Left lung (tissue), 10 donors: Measurements from ENCODE around the gene DSCAML1. TPM values are rescaled to one million over a fixed set of nuclear protein-coding genes. Genes with fewer than 3 reads are reported as not detected.

Experiments
- ATAC-seq: fragments of 200-7000 bp; cut with Tn5 transposase; one replicate; pipeline ENCODE4 v1.9.1; 2020; ENCODE audit warnings: moderate library complexity
- DNase-seq, 4 donors: peaks; one replicate each; pipeline ENCODE4 v3.0.0-alpha.2; 2013 to 2020
- H3K27ac ChIP-seq, 2 donors: fragments of 200-600 bp; sonication (generic) in 1 of 2; one replicate each; pipeline versions ENCODE4 v1.5.0 to v1.8.0; 2020 to 2021
- H3K27me3 ChIP-seq, 2 donors: fragments of 200-600 bp; sonication (generic) in 1 of 2; one replicate each; pipeline versions ENCODE4 v1.5.0 to v1.8.0; 2020 to 2021
- H3K36me3 ChIP-seq, 2 donors: fragments of 200-600 bp; sonication (generic) in 1 of 2; one replicate each; pipeline versions ENCODE4 v1.5.0 to v1.8.0; 2020 to 2021
- H3K4me1 ChIP-seq, 2 donors: fragments of 200-600 bp; one replicate each; pipeline ENCODE4 v1.8.0; 2021
- H3K4me3 ChIP-seq, 2 donors: fragments of 200-600 bp; sonication (generic) in 1 of 2; one replicate each; pipeline versions ENCODE4 v1.5.0 to v1.8.0; 2020 to 2021; ENCODE audit warnings: mild to moderate bottlenecking in 1 of 2
- H3K9me3 ChIP-seq, 2 donors: fragments of 200-600 bp; sonication (generic) in 1 of 2; one replicate each; pipeline versions ENCODE4 v1.5.0 to v1.8.0; 2020 to 2021
- CTCF ChIP-seq, 2 donors: fragments of 200-600 bp; sonication (generic) in 1 of 2; IDR thresholded peaks; one replicate each; pipeline versions ENCODE4 v1.5.0 to v1.8.0; 2021; ENCODE audit warnings: antibody characterized with exemption in 2 of 2
- intact Hi-C, 2 donors: fragments of 100-400 bp; cut with DNase I; formaldehyde crosslinking; loops; one replicate each; pipeline versions ENCODE4 v1.11.2 to v1.14.2; 2022
- polyA plus RNA-seq, 6 donors: library from polyadenylated mRNA; unstranded; fragments of 120-200 nt; gene quantifications; one replicate each; pipeline ENCODE4 v1.2.1, GENCODE V29; 2013; ENCODE audit not compliant: insufficient read length in 6 of 6
- total RNA-seq, 2 donors: library from RNA; stranded (reverse); fragmentation: NEBNext Ultra II Directional; extraction: Animal tissue kit (Norgen Biotek cat#: 25700); gene quantifications; one replicate each; pipeline ENCODE4 v1.2.1, GENCODE V29; 2021
- donor health status: DM: no; HTN: yes; CAD: no.
- donor health status: DM: no; HTN: no; CAD: no.

Gene DSCAML1
- total and polyA plus RNA-seq, 8 donors: 0.35 to 1.8 (median 1.2) TPM

GRCh38 chr11:117705866-117706265 lies 91.2 kb downstream of the DSCAML1 start:
- DNase-seq: no peak
- Histone ChIP-seq H3K9me3 (no peaks in the 10 kb centered on the region), H3K27ac (no peak overlapping the region), H3K4me1 (no peaks in the 10 kb centered on the region), H3K4me3 (no peak overlapping the region), H3K36me3 (no peaks in the 10 kb centered on the region), H3K27me3 (no peaks in the 10 kb centered on the region)
- intact Hi-C loops: no loop called here
- no peak for TF ChIP-seq CTCF (IDR thresholded peaks at IDR 0.05)
- ATAC-seq: no peak

- Histone ChIP-seq H3K27ac (no peak overlapping the region), H3K9me3 (no peaks in the 10 kb centered on the region), H3K36me3 (no peaks in the 10 kb centered on the region), H3K4me3 (no peak overlapping the region), H3K27me3 (no peaks in the 10 kb centered on the region), H3K4me1 (no peaks in the 10 kb centered on the region)
- intact Hi-C loops: no loop called here
- DNase-seq (no peak), ATAC-seq (no peak)
- no peak for TF ChIP-seq CTCF (IDR thresholded peaks at IDR 0.05)
Observed at GRCh38 chr11:117704395-117705100, 92.5 kb downstream of the DSCAML1 start.

- Histone ChIP-seq H3K9me3 (no peaks in the 10 kb centered on the region), H3K27me3 (no peaks in the 10 kb centered on the region), H3K4me3 (no peak overlapping the region), H3K36me3 (no peaks in the 10 kb centered on the region), H3K27ac (no peak overlapping the region), H3K4me1 (no peaks in the 10 kb centered on the region)
- DNase-seq (no peak), ATAC-seq (no peak)
- TF ChIP-seq CTCF (IDR thresholded peaks at IDR 0.05): no peak
- intact Hi-C loops: no loop called here
Observed at GRCh38 chr11:117702946-117703598, 93.9 kb downstream of the DSCAML1 start.

- DNase-seq: no peak
- TF ChIP-seq CTCF (IDR thresholded peaks at IDR 0.05): no peak
- H3K9me3 ChIP-seq: no peaks in the 10 kb centered on the region
- intact Hi-C loops: no loop called here
- H3K36me3 ChIP-seq: no peaks in the 10 kb centered on the region
- H3K4me1 ChIP-seq: no peaks in the 10 kb centered on the region
- H3K4me3 ChIP-seq: no peak overlapping the region
- no peak overlapping the region for H3K27ac ChIP-seq
- H3K27me3 ChIP-seq: no peaks in the 10 kb centered on the region
- no peak for ATAC-seq
Observed at GRCh38 chr11:117701781-117702180, 95.2 kb downstream of the DSCAML1 start.

GRCh38 chr11:117700551-117700950 lies 96.5 kb downstream of the DSCAML1 start:
- no peaks in the 10 kb centered on the region for H3K4me1 ChIP-seq
- H3K4me3 ChIP-seq: no peak overlapping the region
- no peaks in the 10 kb centered on the region for H3K36me3 ChIP-seq
- ATAC-seq (no peak), DNase-seq (no peak)
- no peak for TF ChIP-seq CTCF (IDR thresholded peaks at IDR 0.05)
- H3K27ac ChIP-seq: no peak overlapping the region
- no peaks in the 10 kb centered on the region for H3K27me3 ChIP-seq
- no peaks in the 10 kb centered on the region for H3K9me3 ChIP-seq
- intact Hi-C loops: no loop called here
